Astrocyte (in vitro differentiated cells and primary cell): ENCODE data around the gene F12. TPM values are rescaled to one million over a fixed set of nuclear protein-coding genes. Genes with fewer than 3 reads are reported as not detected.

ENCODE experiments used
- DNase-seq: peaks from one replicate; pipeline ENCODE4 v3.0.0-alpha.2; 2010; ENCODE audit warnings: low read depth
- FAIRE-seq: peaks from 2 replicates; lab custom pipeline; 2011; peaks lifted over from hg19 to GRCh38; lab: Jason Lieb, UNC
- H2AFZ ChIP-seq: 2 replicates; pipeline ENCODE4 v1.6.0; 2012; ENCODE audit warnings: low read depth, low read length, inconsistent platforms
- H3K27ac ChIP-seq: 2 replicates; pipeline ENCODE4 v1.5.1; 2011; ENCODE audit warnings: low read depth, low read length, inconsistent platforms
- H3K27me3 ChIP-seq: 2 replicates; pipeline ENCODE4 v1.6.0; 2011; ENCODE audit warnings: low read length, inconsistent platforms; ENCODE audit not compliant: insufficient read depth
- H3K36me3 ChIP-seq: 2 replicates; pipeline ENCODE4 v1.5.1; 2011; ENCODE audit warnings: low read length, inconsistent platforms; ENCODE audit not compliant: insufficient read depth
- H3K4me1 ChIP-seq: 2 replicates; pipeline ENCODE4 v1.5.1; 2011; ENCODE audit warnings: low read length, inconsistent platforms; ENCODE audit not compliant: insufficient read depth
- H3K4me2 ChIP-seq: 2 replicates; pipeline ENCODE4 v1.6.0; 2012; ENCODE audit warnings: low read length, inconsistent platforms
- H3K4me3 ChIP-seq: 2 replicates; pipeline ENCODE4 v1.5.1; 2011; ENCODE audit warnings: low read depth, mild to moderate bottlenecking, low read length, inconsistent platforms; ENCODE audit not compliant: insufficient read depth
- H3K79me2 ChIP-seq: 2 replicates; pipeline ENCODE4 v1.6.0; 2012; ENCODE audit warnings: mild to moderate bottlenecking, low read length, inconsistent platforms; ENCODE audit not compliant: insufficient read depth
- H3K9ac ChIP-seq: 2 replicates; pipeline ENCODE4 v1.6.0; 2012; ENCODE audit warnings: mild to moderate bottlenecking, low read length, inconsistent platforms
- H3K9me3 ChIP-seq: 2 replicates; pipeline ENCODE4 v1.5.1; 2012; ENCODE audit warnings: low read depth, mild to moderate bottlenecking, low read length, inconsistent platforms; ENCODE audit not compliant: insufficient read depth
- H4K20me1 ChIP-seq: 2 replicates; pipeline ENCODE4 v1.6.0; 2012; ENCODE audit warnings: low read length, inconsistent platforms; ENCODE audit not compliant: insufficient read depth
- H3K27ac Mint-ChIP-seq: one replicate; pipeline ENCODE4 v1.8.0; 2021; ENCODE audit warnings: mild to moderate bottlenecking, mixed read lengths; ENCODE audit not compliant: unreplicated experiment
- H3K27me3 Mint-ChIP-seq: one replicate; pipeline ENCODE4 v1.8.0; 2021; ENCODE audit warnings: low read depth, mixed read lengths; ENCODE audit not compliant: unreplicated experiment
- H3K36me3 Mint-ChIP-seq: one replicate; pipeline ENCODE4 v1.8.0; 2021; ENCODE audit warnings: low read depth, mixed read lengths; ENCODE audit not compliant: unreplicated experiment
- H3K4me1 Mint-ChIP-seq: one replicate; pipeline ENCODE4 v1.8.0; 2021; ENCODE audit warnings: low read depth, mixed read lengths; ENCODE audit not compliant: unreplicated experiment
- H3K4me3 Mint-ChIP-seq: one replicate; pipeline ENCODE4 v1.8.0; 2021; ENCODE audit warnings: mild to moderate bottlenecking, moderate library complexity, mixed read lengths; ENCODE audit not compliant: unreplicated experiment
- H3K9me3 Mint-ChIP-seq: one replicate; pipeline ENCODE4 v1.8.0; 2021; ENCODE audit warnings: mild to moderate bottlenecking, mixed read lengths; ENCODE audit not compliant: unreplicated experiment
- EZH2 ChIP-seq: IDR thresholded peaks from 2 replicates; pipeline ENCODE4 v1.6.1; 2012; ENCODE audit warnings: mild to moderate bottlenecking, low read length, inconsistent platforms; ENCODE audit not compliant: insufficient read depth
- total RNA-seq: library from RNA; stranded (reverse); gene quantifications from 2 replicates; pipeline ENCODE4 v1.2.1, GENCODE V29; 2021
- TF ChIP-seq, protein P1 (sequence below): IDR thresholded peaks from 2 replicates; pipeline ENCODE4 v1.5.1; 2011; ENCODE audit warnings: low read depth, mild to moderate bottlenecking, inconsistent platforms, low read length, moderate library complexity; ENCODE audit not compliant: insufficient read depth

Gene F12
- total RNA-seq, 1 donor from 2014 or later = 3.0 TPM

- H3K36me3 Mint-ChIP-seq = peaks cover 4% of the 10 kb centered on the region
- peaks cover 19% of the 10 kb centered on the region for H3K4me1 Mint-ChIP-seq
- no peak for FAIRE-seq
Observed at GRCh38 chr5:177448244-177448950, 39.0 kb upstream of the F12 start.

GRCh38 chr5:177447611-177448243 lies 38.4 kb upstream of the F12 start:
- Mint-ChIP-seq H3K36me3 (peaks cover 4% of the 10 kb centered on the region), H3K4me1 (peaks cover 19% of the 10 kb centered on the region), H3K4me3 (peak overlapping the region; percentile 71), H3K27me3 (peaks cover 4% of the 10 kb centered on the region), H3K9me3 (no peaks in the 10 kb centered on the region), H3K27ac (peak overlapping the region; percentile 24)
- Histone ChIP-seq H4K20me1 (peaks cover 40% of the 10 kb centered on the region), H3K4me3 (peak overlapping the region; percentile 53), H3K4me2 (peak overlapping the region; percentile 95), H3K9me3 (no peaks in the 10 kb centered on the region), H3K4me1 (peaks cover 18% of the 10 kb centered on the region), H3K27ac (no peak overlapping the region), H2AFZ (no peak overlapping the region), H3K27me3 (no peaks in the 10 kb centered on the region), H3K9ac (peak overlapping the region; percentile 54), H3K36me3 (no peaks in the 10 kb centered on the region), H3K79me2 (no peaks in the 10 kb centered on the region)
- no peak for FAIRE-seq
- TF ChIP-seq EZH2 = no peak
- TF ChIP-seq, protein P1, sequence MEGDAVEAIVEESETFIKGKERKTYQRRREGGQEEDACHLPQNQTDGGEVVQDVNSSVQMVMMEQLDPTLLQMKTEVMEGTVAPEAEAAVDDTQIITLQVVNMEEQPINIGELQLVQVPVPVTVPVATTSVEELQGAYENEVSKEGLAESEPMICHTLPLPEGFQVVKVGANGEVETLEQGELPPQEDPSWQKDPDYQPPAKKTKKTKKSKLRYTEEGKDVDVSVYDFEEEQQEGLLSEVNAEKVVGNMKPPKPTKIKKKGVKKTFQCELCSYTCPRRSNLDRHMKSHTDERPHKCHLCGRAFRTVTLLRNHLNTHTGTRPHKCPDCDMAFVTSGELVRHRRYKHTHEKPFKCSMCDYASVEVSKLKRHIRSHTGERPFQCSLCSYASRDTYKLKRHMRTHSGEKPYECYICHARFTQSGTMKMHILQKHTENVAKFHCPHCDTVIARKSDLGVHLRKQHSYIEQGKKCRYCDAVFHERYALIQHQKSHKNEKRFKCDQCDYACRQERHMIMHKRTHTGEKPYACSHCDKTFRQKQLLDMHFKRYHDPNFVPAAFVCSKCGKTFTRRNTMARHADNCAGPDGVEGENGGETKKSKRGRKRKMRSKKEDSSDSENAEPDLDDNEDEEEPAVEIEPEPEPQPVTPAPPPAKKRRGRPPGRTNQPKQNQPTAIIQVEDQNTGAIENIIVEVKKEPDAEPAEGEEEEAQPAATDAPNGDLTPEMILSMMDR = no peak
- DNase-seq = peak; percentile 60

More at GRCh38 chr5:177448244-177448950, 39.0 kb upstream of the F12 start:
- TF ChIP-seq, protein P1 = no peak
- no peak for TF ChIP-seq EZH2
- Histone ChIP-seq H3K4me3 (peak overlapping the region; percentile 53), H3K27me3 (no peaks in the 10 kb centered on the region), H3K9ac (peak overlapping the region; percentile 54), H3K4me2 (peak overlapping the region; percentile 95), H3K9me3 (no peaks in the 10 kb centered on the region), H4K20me1 (peaks cover 47% of the 10 kb centered on the region), H3K27ac (no peak overlapping the region), H3K36me3 (no peaks in the 10 kb centered on the region), H3K79me2 (no peaks in the 10 kb centered on the region), H3K4me1 (peaks cover 18% of the 10 kb centered on the region), H2AFZ (no peak overlapping the region)
- no peak for DNase-seq
- H3K27ac Mint-ChIP-seq = peak overlapping the region; percentile 24
- H3K4me3 Mint-ChIP-seq = peak overlapping the region; percentile 71
- peaks cover 4% of the 10 kb centered on the region for H3K27me3 Mint-ChIP-seq
- H3K9me3 Mint-ChIP-seq = no peaks in the 10 kb centered on the region
